ENCODE measurements around the gene CTBP2. TPM values are rescaled to one million over a fixed set of nuclear protein-coding genes. Genes with fewer than 3 reads are reported as not detected.

Gene CTBP2
- total RNA-seq, 2 experiments from 2014 or later = 0.17 TPM; not detected in 1

- intact Hi-C loops (cut with DNase I, micrococcal nuclease) = no loop called here
- no peak overlapping the region for H3K27ac Mint-ChIP-seq
- ChIA-PET POLR2A (no interaction called here), CTCF (interaction anchor here (0.7 kb wide), 1 partner anchor 962 kb away, joined by 3 read pairs; no protein-coding TSS in a partner anchor)
- no peak for DNase-seq
- Histone ChIP-seq H3K4me3 (ENCODE audit: low read length) (no peak overlapping the region), H3K9me3 (ENCODE audit: control insufficient read depth in 1 of 2, insufficient read depth in 1 of 2, low read length in 2 of 2) (peaks cover 0 to 3% of the 10 kb centered on the region in 2 experiments), H3K4me1 (ENCODE audit: insufficient read depth, low read length) (no peaks in the 10 kb centered on the region), H3K36me3 (ENCODE audit: insufficient read depth, low read length) (no peaks in the 10 kb centered on the region), H3K27ac (ENCODE audit: low read depth in 1 of 2, low read length in 2 of 2) (no peak overlapping the region), H3K27me3 (ENCODE audit: control insufficient read depth in 1 of 2, insufficient read depth in 2 of 2, low read length in 2 of 2) (peaks cover 0 to 4% of the 10 kb centered on the region in 2 experiments)
- no peaks in the 10 kb centered on the region for H3K4me1 Mint-ChIP-seq (ENCODE audit: low read depth)
- no peaks in the 10 kb centered on the region for H3K36me3 Mint-ChIP-seq (ENCODE audit: low read depth)
- no peak overlapping the region for H3K4me3 Mint-ChIP-seq
- no peaks in the 10 kb centered on the region for H3K9me3 Mint-ChIP-seq
- TF ChIP-seq CTCF (IDR thresholded peaks at IDR 0.05) = no peak
- ATAC-seq (ENCODE audit: poor library complexity) = no peak
- H3K27me3 Mint-ChIP-seq = no peaks in the 10 kb centered on the region
Measured at GRCh38 chr10:125086691-125087090, 73.7 kb downstream of the CTBP2 start.

GRCh38 chr10:125085258-125086054 is 74.9 kb downstream of the CTBP2 start:
- Histone ChIP-seq H3K4me3 (ENCODE audit: low read length) (no peak overlapping the region), H3K4me1 (ENCODE audit: insufficient read depth, low read length) (no peaks in the 10 kb centered on the region), H3K36me3 (ENCODE audit: insufficient read depth, low read length) (no peaks in the 10 kb centered on the region), H3K27me3 (ENCODE audit: control insufficient read depth in 1 of 2, insufficient read depth in 2 of 2, low read length in 2 of 2) (peaks cover 0 to 4% of the 10 kb centered on the region in 2 experiments), H3K9me3 (ENCODE audit: control insufficient read depth in 1 of 2, insufficient read depth in 1 of 2, low read length in 2 of 2) (peaks cover 0 to 4% of the 10 kb centered on the region in 2 experiments), H3K27ac (ENCODE audit: low read depth in 1 of 2, low read length in 2 of 2) (no peak overlapping the region)
- no peak for TF ChIP-seq CTCF (IDR thresholded peaks at IDR 0.05)
- Mint-ChIP-seq H3K27me3 (no peaks in the 10 kb centered on the region), H3K9me3 (no peaks in the 10 kb centered on the region), H3K27ac (no peak overlapping the region), H3K4me3 (no peak overlapping the region), H3K4me1 (ENCODE audit: low read depth) (no peaks in the 10 kb centered on the region), H3K36me3 (ENCODE audit: low read depth) (no peaks in the 10 kb centered on the region)
- intact Hi-C loops (cut with DNase I, micrococcal nuclease) = no loop called here
- POLR2A ChIA-PET = no interaction called here
- CTCF ChIA-PET = no interaction called here
- DNase-seq (no peak), ATAC-seq (ENCODE audit: poor library complexity) (no peak)

- POLR2A ChIA-PET = no interaction called here
Measured at GRCh38 chr10:125084614-125085257, 75.6 kb downstream of the CTBP2 start.

More at GRCh38 chr10:125084614-125085257, 75.6 kb downstream of the CTBP2 start:
- H3K27me3 Mint-ChIP-seq = no peaks in the 10 kb centered on the region
- no peak overlapping the region for H3K27ac ChIP-seq (ENCODE audit: low read depth in 1 of 2, low read length in 2 of 2)
- no peak for DNase-seq
- peaks cover 0 to 4% of the 10 kb centered on the region in 2 experiments for H3K9me3 ChIP-seq (ENCODE audit: control insufficient read depth in 1 of 2, insufficient read depth in 1 of 2, low read length in 2 of 2)
- H3K9me3 Mint-ChIP-seq = no peaks in the 10 kb centered on the region
- no peak overlapping the region for H3K4me3 ChIP-seq (ENCODE audit: low read length)
- H3K4me3 Mint-ChIP-seq = no peak overlapping the region
- no peaks in the 10 kb centered on the region for H3K4me1 ChIP-seq (ENCODE audit: insufficient read depth, low read length)
- no peak for ATAC-seq (ENCODE audit: poor library complexity)
- H3K36me3 Mint-ChIP-seq (ENCODE audit: low read depth) = no peaks in the 10 kb centered on the region
- intact Hi-C loops (cut with DNase I, micrococcal nuclease) = no loop called here
- CTCF ChIA-PET = no interaction called here
- no peak overlapping the region for H3K27ac Mint-ChIP-seq
- no peak for TF ChIP-seq CTCF (IDR thresholded peaks at IDR 0.05)
- peaks cover 0 to 2% of the 10 kb centered on the region in 2 experiments for H3K27me3 ChIP-seq (ENCODE audit: control insufficient read depth in 1 of 2, insufficient read depth in 2 of 2, low read length in 2 of 2)
- H3K4me1 Mint-ChIP-seq (ENCODE audit: low read depth) = no peaks in the 10 kb centered on the region
- no peaks in the 10 kb centered on the region for H3K36me3 ChIP-seq (ENCODE audit: insufficient read depth, low read length)

Data from CD4-positive, alpha-beta T cell (primary cell).